ENCODE measurements around the gene SECISBP2. TPM values are rescaled to one million over a fixed set of nuclear protein-coding genes. Genes with fewer than 3 reads are reported as not detected.

SECISBP2 gene
- total RNA-seq, 6 experiments from 2014 or later = 13.8 to 20.3 (median 17.3) TPM

DNA sequence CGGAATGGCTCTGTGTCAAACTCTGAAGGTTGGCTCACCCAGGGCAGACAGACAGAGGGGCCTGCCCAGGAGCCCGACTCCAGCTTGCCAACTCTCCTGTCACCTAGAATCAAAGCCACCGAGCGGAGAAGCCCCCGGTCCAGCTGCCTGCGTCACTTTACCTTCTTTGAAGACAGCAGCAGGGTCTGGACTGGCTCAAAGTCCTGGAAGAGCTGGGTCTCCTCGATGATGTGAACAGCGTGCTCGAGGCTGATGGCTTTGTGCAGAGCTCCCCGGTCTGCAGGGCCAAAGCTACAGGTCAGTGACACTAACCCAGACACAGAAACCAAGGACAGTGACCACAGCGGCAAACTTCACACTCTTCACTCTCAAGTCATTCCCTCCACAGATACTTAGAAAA is 67.9 kb downstream of the SECISBP2 start:
- Mint-ChIP-seq H3K4me1 (ENCODE audit: low read depth) (no peaks in the 10 kb centered on the region), H3K9me3 (no peaks in the 10 kb centered on the region), H3K27me3 (ENCODE audit: insufficient read depth) (peaks cover 36% of the 10 kb centered on the region), H3K4me3 (no peak overlapping the region), H3K27ac (no peak overlapping the region), H3K36me3 (ENCODE audit: low read depth) (no peaks in the 10 kb centered on the region)
- DNase-seq = no peak
- TF ChIP-seq CTCF (IDR thresholded peaks at IDR 0.05) = no peak

DNA sequence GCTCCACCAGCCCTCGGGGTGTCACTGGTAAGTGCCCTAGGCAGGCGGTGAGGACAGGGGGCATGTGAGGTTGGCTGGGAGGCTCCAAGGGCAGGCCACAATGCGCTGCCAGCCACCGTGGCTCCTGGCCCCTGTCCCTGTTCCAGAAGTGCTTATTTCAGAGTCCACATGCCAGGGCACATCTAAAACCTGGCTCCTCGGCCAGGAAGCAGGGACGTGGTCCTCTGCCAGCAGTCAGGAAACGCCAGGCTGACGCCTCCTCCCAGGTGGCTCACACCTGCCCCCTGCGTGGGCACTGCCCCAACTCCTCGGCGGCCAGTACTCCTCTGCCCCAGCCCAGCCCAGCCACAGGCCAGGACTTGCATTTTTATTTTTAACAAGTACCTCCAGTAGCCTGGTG is 68.5 kb downstream of the SECISBP2 start:
- H3K36me3 Mint-ChIP-seq (ENCODE audit: low read depth) = no peaks in the 10 kb centered on the region
- TF ChIP-seq CTCF (IDR thresholded peaks at IDR 0.05) = no peak
- H3K4me1 Mint-ChIP-seq (ENCODE audit: low read depth) = no peaks in the 10 kb centered on the region

DNA sequence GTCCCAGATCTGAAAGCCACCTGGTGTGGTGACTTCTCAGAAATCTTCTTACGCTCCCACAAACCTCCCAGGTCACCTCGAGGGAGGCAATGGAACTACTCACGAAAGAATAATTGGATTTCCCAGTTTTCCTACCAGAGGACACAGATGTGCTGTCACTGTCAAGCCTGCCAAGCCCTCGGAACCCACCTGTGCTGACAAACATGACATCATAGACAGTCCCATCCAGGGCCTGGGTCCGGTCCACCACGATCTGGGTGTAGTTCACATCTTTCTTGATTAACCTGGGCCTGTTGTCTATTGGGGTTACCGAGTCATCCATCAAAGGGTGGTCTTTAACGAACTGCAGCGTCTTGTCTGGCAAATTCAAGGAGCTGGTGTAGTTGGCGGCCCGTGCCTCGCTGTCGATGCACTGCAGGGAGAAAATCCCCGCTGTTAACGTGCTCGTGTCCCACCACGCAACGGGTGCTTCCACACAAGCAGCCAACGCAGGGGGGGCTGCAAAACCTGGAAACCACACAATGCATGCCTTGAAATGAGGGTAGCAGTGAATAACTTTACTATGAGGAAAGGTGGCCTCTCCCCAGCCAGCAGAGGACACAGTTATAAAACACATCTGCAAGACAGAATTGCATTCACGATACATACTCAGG is 69.0 kb downstream of the SECISBP2 start:
- Mint-ChIP-seq H3K27me3 (ENCODE audit: insufficient read depth) (peaks cover 45% of the 10 kb centered on the region), H3K4me1 (ENCODE audit: low read depth) (no peaks in the 10 kb centered on the region), H3K4me3 (no peak overlapping the region), H3K36me3 (ENCODE audit: low read depth) (no peaks in the 10 kb centered on the region), H3K9me3 (no peaks in the 10 kb centered on the region), H3K27ac (no peak overlapping the region)
- TF ChIP-seq CTCF (IDR thresholded peaks at IDR 0.05) = no peak
- no peak for DNase-seq

More for the DNA sequence above, 68.5 kb downstream of the SECISBP2 start:
- Mint-ChIP-seq H3K4me3 (no peak overlapping the region), H3K9me3 (no peaks in the 10 kb centered on the region), H3K27ac (no peak overlapping the region), H3K27me3 (ENCODE audit: insufficient read depth) (peaks cover 40% of the 10 kb centered on the region)
- no peak for DNase-seq

DNA sequence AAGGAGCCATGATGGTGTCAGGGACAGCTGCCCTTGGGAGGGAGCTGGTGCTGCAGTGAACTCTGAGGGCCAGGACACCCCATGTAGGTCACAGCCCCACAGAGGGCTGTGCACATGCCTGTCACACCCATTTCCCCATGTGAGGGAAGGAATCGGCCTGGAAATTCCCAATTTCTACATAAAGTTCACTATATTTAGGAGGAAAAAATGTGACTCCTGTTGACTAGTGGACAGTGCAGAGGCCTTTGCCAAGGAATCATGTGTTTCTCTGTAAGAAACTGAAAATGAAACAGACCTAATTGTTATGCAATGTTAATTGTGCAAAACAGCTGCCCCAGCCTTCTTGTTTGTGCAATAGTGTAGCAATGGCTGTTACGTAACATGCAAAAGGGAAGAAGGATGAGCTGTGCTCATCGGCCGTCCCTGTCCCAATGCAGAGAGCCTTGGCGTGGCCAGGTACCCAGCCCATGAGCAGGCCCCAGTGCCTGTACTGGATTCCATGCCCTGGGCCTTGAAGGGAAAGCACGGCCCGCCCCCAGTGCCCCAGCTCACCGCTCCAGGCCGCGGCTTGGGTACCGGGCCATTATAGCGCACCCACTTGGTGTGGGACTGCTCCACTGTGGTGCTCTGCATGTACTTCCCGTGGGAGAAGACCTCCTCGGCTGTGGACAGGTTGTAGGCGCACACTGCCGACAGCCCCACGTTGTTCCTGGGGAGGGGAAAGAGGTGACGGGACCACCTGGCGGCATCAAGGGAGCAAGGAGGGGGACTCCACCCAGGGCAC is 70.0 kb downstream of the SECISBP2 start:
- DNase-seq = peak; percentile 11
- Mint-ChIP-seq H3K27ac (no peak overlapping the region), H3K4me1 (ENCODE audit: low read depth) (no peaks in the 10 kb centered on the region), H3K4me3 (no peak overlapping the region), H3K27me3 (ENCODE audit: insufficient read depth) (peaks cover 50% of the 10 kb centered on the region), H3K9me3 (no peaks in the 10 kb centered on the region), H3K36me3 (ENCODE audit: low read depth) (no peaks in the 10 kb centered on the region)
- no peak for TF ChIP-seq CTCF (IDR thresholded peaks at IDR 0.05)

GRCh38 chr9:89388868-89389177 is 70.5 kb downstream of the SECISBP2 start:
- Mint-ChIP-seq H3K4me3 (no peak overlapping the region), H3K4me1 (ENCODE audit: low read depth) (no peaks in the 10 kb centered on the region), H3K9me3 (no peaks in the 10 kb centered on the region), H3K36me3 (ENCODE audit: low read depth) (no peaks in the 10 kb centered on the region), H3K27me3 (ENCODE audit: insufficient read depth) (peaks cover 52% of the 10 kb centered on the region), H3K27ac (no peak overlapping the region)
- DNase-seq = no peak
- no peak for TF ChIP-seq CTCF (IDR thresholded peaks at IDR 0.05)

Data from HFFc6 (cell line).